Stimulated activated naive CD4-positive, alpha-beta T cell treated with Interleukin-2 at 50 U/mL for 16 hours (primary cell): ENCODE measurements around the gene TNNT2.

ENCODE experiments used
- DNase-seq: peaks from one replicate; lab custom pipeline; 2025; lab: John Stamatoyannopoulos, UW

Gene TNNT2

DNA sequence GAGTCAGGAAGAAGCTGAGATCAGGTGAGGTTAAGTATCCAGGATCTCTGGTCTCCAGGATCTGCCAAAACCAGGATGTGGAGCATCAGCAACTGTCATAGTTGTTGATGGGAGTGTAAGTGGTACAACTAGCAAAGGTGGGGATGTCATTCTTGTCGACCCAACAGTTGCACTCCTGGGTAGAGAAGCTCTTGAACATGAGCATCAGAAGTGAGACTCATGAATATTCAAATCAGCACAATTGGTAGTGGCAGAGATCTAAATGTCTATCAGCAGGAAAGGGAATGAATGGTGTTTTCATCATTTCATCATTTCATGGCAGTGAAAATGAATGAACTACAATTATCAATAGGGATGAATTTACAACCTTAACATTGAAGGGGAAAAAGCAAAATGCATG is 25.9 kb upstream of the TNNT2 start:
- DNase-seq: no peak

DNA sequence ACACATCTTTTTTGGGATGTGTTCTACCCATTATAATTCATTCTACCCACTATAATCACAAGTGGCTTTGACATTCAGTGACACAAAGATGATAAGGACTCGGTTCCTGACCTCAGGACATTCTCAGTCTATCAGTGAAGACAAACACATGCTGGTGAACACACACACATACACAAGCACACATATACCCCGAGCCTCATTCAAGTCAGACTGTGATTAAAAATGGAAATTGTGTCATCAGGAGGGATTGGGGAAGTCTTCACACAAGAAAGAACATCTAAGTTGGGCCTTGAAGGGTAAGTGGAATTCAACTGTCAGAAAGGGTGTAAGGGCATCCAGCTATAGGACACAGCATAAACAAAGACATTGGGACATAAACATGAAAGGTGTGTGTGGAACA is 24.2 kb upstream of the TNNT2 start:
- no peak for DNase-seq

DNA sequence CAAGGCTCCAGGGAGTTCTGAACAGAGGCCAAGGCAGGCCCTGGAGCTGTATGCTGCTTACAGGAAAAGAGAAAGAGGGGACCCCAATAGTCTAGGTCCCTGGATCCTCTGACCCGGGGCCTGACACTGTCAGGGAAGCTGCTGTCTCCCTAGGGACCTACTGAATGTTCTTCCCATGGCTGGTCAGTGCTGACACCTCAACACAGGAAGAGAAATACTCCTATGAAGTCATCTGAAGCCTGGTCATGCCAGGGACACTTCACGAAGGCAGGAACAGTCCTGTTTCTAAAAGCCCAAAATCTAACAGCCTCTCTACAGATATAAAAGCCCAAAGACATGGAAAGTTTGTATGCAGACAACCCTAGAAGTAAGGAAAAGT is 23.4 kb upstream of the TNNT2 start:
- no peak for DNase-seq

DNA sequence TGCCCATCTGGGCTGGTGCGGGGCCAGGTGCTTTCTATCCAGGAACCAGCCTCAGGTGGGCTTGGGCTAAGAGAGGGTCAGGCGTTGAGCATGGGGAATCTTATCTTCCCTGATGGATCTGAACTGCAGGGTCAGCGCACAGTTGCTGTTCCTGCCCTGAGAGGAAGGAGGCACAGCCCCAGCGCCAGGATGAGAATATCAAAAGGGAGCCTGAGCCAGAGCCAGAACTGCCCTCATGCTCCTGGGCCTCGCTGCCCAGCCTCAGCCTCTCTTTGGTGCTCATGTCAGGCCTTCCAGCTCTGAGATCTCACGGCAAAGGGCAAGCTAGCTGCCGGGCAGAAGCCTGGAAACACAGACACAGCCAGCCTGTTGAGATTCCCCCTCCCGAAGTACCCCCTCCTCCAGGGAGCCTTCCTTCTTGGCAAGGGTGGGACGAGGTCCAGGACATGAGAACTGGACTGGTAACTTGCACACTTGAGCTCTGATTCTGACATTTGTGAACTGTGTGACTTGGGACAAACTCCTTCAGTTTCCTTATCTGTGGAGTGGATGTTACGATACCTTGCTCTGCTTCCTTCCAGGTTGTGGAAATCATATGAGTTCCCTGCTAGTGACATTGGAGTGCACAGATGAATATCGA is 22.9 kb upstream of the TNNT2 start:
- DNase-seq: no peak

- no peak for DNase-seq
These were observed 22.1 kb upstream of the TNNT2 start for GRCh38 chr1:201399352-201400126.

DNA sequence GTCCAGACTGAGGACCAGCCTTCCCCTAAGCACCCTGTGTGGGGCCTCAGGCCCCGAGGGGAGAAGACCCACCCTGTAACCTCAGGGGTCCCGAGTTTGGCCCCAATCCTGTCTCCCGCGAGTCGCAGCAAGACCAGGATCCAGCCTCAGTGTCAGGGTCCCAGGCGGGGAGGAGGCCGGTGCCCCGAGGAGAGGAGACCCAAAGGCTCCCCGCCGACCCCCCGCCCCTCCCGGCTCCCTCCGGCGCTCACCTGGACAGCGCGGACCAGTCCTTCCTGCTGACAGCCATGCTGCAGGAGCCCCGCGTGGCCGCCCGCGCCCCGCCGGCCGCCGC is 21.5 kb upstream of the TNNT2 start, which contains the start of gene LAD1:
Gene LAD1 (minus strand): TSS at position 307 of the 334 bp plus-strand sequence. CDS start 18 bp downstream, at position 289.
- DNase-seq: no peak

GRCh38 chr1:201397675-201398074 is 20.2 kb upstream of the TNNT2 start:
- DNase-seq: no peak

- no peak for DNase-seq
These were observed 19.5 kb upstream of the TNNT2 start for GRCh38 chr1:201396861-201397464.

GRCh38 chr1:201395936-201396335 is 18.5 kb upstream of the TNNT2 start:
- DNase-seq: no peak

DNA sequence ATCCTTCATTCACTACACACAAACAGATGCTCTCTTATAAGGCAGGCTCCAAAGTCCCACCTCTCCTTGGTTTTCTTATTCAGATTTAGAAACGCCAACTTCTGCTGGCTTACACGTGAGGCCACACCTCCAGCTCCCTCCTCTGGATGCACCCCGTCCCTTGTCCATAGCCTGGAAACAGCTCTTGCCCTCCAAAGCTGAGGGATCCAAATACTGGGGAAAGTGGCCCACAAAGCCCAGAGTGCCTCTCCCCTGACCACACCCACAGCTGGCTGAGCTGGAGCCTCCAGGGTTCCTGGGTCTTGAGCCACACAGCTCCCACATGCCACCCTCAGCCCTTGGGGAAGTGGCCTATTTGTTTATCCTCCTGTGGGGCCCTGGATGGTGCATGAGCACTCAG is 17.1 kb upstream of the TNNT2 start:
- no peak for DNase-seq

GRCh38 chr1:201393076-201393475 is 15.6 kb upstream of the TNNT2 start:
- DNase-seq: no peak

DNA sequence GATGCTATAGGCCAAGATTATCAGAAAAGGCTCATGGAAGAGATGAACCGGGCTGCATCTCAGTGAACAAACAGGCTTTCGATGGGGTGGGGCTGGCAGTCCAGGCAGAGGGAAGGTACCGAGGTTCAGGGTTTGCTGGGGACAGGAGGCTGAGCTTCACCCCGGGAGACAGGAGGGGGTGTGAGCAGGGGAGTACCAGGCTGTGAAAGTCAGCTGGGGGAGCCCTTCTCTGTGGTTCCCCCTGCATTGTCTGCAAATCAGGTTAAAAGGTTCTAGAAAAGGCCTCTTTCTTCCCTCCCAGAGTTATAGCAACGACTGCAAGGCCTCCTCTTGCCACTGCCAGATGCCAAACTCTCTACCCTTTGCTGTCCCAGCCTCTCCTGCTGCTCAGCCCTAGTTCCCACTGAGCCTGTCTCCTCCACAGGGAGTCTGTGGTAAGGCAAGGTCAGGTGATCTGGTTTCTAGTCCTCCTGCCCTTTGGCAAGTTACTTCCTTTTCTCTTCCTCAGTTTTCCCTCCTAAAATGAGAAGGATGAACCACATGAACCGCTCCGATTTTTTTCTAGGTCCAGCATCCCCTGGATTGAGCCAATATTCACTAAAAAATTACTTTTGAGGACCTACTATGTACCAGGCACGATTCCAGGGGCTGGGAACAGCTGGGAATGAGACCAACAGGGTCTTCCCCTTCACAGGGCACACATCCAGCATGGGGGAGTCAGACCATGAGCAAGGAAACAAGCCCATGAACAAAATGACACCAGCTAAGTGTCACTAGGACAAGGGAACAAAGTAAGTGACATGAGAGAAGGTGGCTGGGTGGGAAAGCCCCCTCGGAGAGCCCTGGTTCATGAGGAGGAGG is 14.4 kb upstream of the TNNT2 start:
- DNase-seq: no peak

GRCh38 chr1:201391225-201391624 is 13.7 kb upstream of the TNNT2 start:
- DNase-seq: no peak

- DNase-seq: no peak
These were observed 11.6 kb upstream of the TNNT2 start for GRCh38 chr1:201389051-201389450.

DNA sequence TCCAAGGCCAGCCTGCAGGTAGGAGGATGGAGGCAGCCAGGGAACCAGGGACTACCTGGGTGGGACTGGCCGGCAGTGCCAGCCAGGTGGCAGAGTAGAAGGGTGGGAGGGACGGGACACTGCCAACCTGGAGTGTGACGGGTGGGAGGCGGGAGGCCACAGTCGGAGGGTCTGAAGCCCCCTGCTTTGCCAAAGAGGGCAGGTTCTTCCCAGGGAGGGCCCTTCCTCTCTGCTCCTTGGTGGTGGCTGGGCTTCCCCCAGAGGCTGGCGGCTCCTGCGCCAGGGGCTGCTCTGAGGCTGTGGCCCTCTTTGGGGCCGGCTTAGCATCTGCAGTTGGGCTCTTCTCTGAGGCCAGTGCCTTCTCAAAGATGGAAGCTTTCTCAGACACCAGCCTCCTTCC is 8.7 kb upstream of the TNNT2 start:
- DNase-seq: no peak

GRCh38 chr1:201385299-201385891 is 7.9 kb upstream of the TNNT2 start:
- DNase-seq: no peak

- DNase-seq: no peak
These were observed 6.9 kb upstream of the TNNT2 start for GRCh38 chr1:201384406-201384782.

- DNase-seq: no peak
These were observed 6.3 kb upstream of the TNNT2 start for GRCh38 chr1:201383647-201384405.

DNA sequence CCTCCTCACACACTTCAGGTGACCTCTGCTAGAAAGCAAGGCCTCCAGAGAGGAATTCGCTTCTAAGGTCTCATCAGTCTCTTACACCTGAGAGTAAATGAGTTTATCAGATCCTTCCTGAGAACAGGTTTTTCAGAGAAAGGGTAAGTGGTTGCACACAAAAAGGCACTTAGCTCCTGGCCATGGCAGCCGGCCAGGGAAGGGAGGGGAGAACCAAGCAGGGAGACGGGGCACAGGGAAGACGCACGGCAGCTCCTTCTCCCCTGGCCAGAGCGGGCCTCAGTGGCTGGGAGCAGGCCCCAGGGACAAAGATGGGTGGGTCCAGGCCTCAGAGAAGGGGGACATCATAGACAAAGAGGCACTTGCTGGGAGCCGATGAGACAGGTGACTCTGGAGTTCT is 3.6 kb upstream of the TNNT2 start:
- no peak for DNase-seq

GRCh38 chr1:201379733-201380242 is 2.3 kb upstream of the TNNT2 start:
- no peak for DNase-seq

GRCh38 chr1:201378804-201379203 is 1.3 kb upstream of the TNNT2 start:
- no peak for DNase-seq
